HCT116 (cell line): Measurements from ENCODE around the gene ADAM17. TPM values are rescaled to one million over a fixed set of nuclear protein-coding genes. Genes with fewer than 3 reads are reported as not detected.

Source experiments
- ATAC-seq: fragments of 200-7000 bp; cut with Tn5 transposase; 2 replicates; pipeline ENCODE4 v1.9.1; 2020; ENCODE audit warnings: mild to moderate bottlenecking, moderate library complexity
- BruUV-seq: library from RNA; stranded (reverse); fragments of 400-500 nt; replicated peaks from 2 replicates; lab custom pipeline; 2021; lab: Mats Ljungman, UMichigan
- CTCF ChIA-PET: fragments of 300-600 bp; sonication (Branson Sonifier 250); formaldehyde crosslinking; loops from one replicate; lab custom pipeline; 2021; ENCODE audit warnings: antibody characterized with exemption; lab: Charles Lee
- POLR2A ChIA-PET: fragments of 300-600, 350-600 bp; sonication (Branson Sonifier 250); formaldehyde crosslinking; loops from one replicate; lab custom pipeline; 2021; ENCODE audit warnings: antibody characterized with exemption; lab: Charles Lee
- RAD21 ChIA-PET, 2 experiments: fragments of 300-600 bp; sonication (Branson Sonifier 250); formaldehyde crosslinking; loops; one replicate each; lab custom pipeline; 2023; ENCODE audit warnings: low total read pairs in 2 of 2; ENCODE audit not compliant: uncharacterized antibody in 2 of 2, unreplicated experiment in 2 of 2, low non-redundant PET in 1 of 2; lab: Charles Lee
- DNase-seq: peaks from one replicate; pipeline ENCODE4 v3.0.0-alpha.2; 2010; ENCODE audit warnings: low read depth, low spot score
- H2AFZ ChIP-seq: fragments of 200-600 bp; shearing (Covaris generic), sonication (generic); 2 replicates; pipeline ENCODE4 v1.6.1; 2017; ENCODE audit warnings: low read depth, mixed run types, mixed read lengths, antibody characterized with exemption, low read length; ENCODE audit not compliant: poor library complexity, severe bottlenecking
- H3K27ac ChIP-seq: 2 replicates; pipeline ENCODE4 v1.5.1; 2012; ENCODE audit warnings: low read depth, low read length
- H3K27me3 ChIP-seq: fragments of 200-600 bp; sonication (generic); 2 replicates; pipeline ENCODE4 v1.6.1; 2016; ENCODE audit warnings: mixed run types, low read length, mixed read lengths; ENCODE audit not compliant: insufficient read depth
- H3K36me3 ChIP-seq, 2 experiments: fragments of 200-500 bp in 1 of 2; fragments of 200-600 bp in 1 of 2; sonication (Bioruptor generic) in 1 of 2; sonication (generic) in 1 of 2; 2 replicates each; pipeline versions ENCODE4 v1.5.1 to v1.6.1; 2014 to 2016; ENCODE audit warnings: low read length in 2 of 2, inconsistent platforms in 1 of 2, mixed read lengths in 1 of 2, mixed run types in 1 of 2; ENCODE audit not compliant: insufficient read depth in 2 of 2, control insufficient read depth in 1 of 2
- H3K4me1 ChIP-seq, 2 experiments: fragments of 200-600 bp in 1 of 2; sonication (generic) in 1 of 2; 2 replicates each; pipeline versions ENCODE4 v1.5.1 to v1.6.1; 2012 to 2017; ENCODE audit warnings: low read length in 2 of 2, inconsistent platforms in 1 of 2, mild to moderate bottlenecking in 1 of 2, mixed read lengths in 1 of 2, mixed run types in 1 of 2, moderate library complexity in 1 of 2; ENCODE audit not compliant: insufficient read depth in 2 of 2, control insufficient read depth in 1 of 2
- H3K4me2 ChIP-seq: fragments of 200-600 bp; sonication (generic); 2 replicates; pipeline ENCODE4 v1.6.1; 2017; ENCODE audit warnings: mixed run types, low read length, mixed read lengths
- H3K4me3 ChIP-seq, 2 experiments: fragments of 200-600 bp in 1 of 2; sonication (generic) in 1 of 2; replicated peaks in 1 of 2; 2 replicates each; pipeline ENCODE4 v1.5.1; 2011 to 2016; ENCODE audit warnings: low read length in 2 of 2, control low read depth in 1 of 2, low read depth in 1 of 2, mild to moderate bottlenecking in 1 of 2, mixed read lengths in 1 of 2, mixed run types in 1 of 2
- H3K79me2 ChIP-seq: fragments of 200-600 bp; sonication (generic); 2 replicates; pipeline ENCODE4 v1.6.1; 2017; ENCODE audit warnings: mild to moderate bottlenecking, mixed run types, low read length, moderate library complexity, mixed read lengths; ENCODE audit not compliant: insufficient read depth
- H3K9ac ChIP-seq: fragments of 200-600 bp; sonication (generic); 2 replicates; pipeline ENCODE4 v1.6.1; 2016; ENCODE audit warnings: low read length, mixed read lengths
- H3K9me2 ChIP-seq: fragments of 200-600 bp; sonication (generic), shearing (Covaris generic); 2 replicates; pipeline ENCODE4 v1.6.1; 2017; ENCODE audit warnings: mixed run types, mild to moderate bottlenecking, moderate library complexity; ENCODE audit not compliant: insufficient read depth
- H3K9me3 ChIP-seq, 2 experiments: fragments of 200-500 bp in 1 of 2; fragments of 200-600 bp in 1 of 2; sonication (Bioruptor generic) in 1 of 2; sonication (generic) in 1 of 2; 2 replicates each; pipeline ENCODE4 v1.6.1; 2014 to 2017; ENCODE audit warnings: low read length in 2 of 2, mixed read lengths in 2 of 2, inconsistent platforms in 1 of 2, low read depth in 1 of 2, mild to moderate bottlenecking in 1 of 2, mixed run types in 1 of 2, moderate library complexity in 1 of 2; ENCODE audit not compliant: control insufficient read depth in 1 of 2, insufficient read depth in 1 of 2
- H4K20me1 ChIP-seq: fragments of 200-600 bp; sonication (generic), shearing (Covaris generic); 2 replicates; pipeline ENCODE4 v1.6.1; 2017; ENCODE audit warnings: mixed run types, mild to moderate bottlenecking, moderate library complexity; ENCODE audit not compliant: insufficient read depth
- CBX3 ChIP-seq: IDR thresholded peaks from 2 replicates; pipeline ENCODE4 v1.6.1; 2012; ENCODE audit warnings: low read depth
- CEBPB ChIP-seq: IDR thresholded peaks from 2 replicates; pipeline ENCODE4 v1.6.1; 2012; ENCODE audit warnings: low read depth
- EGR1 ChIP-seq: IDR thresholded peaks from 2 replicates; pipeline ENCODE4 v1.6.1; 2012; ENCODE audit warnings: low read depth
- ELF1 ChIP-seq: IDR thresholded peaks from 2 replicates; pipeline ENCODE4 v1.6.1; 2012; ENCODE audit warnings: low read depth, borderline replicate concordance
- EZH2 ChIP-seq: fragments of 200-600 bp; sonication (generic); IDR thresholded peaks from 2 replicates; pipeline ENCODE4 v1.6.1; 2017; ENCODE audit warnings: antibody characterized with exemption, mixed run types
- EZH2phosphoT487 ChIP-seq: fragments of 200-600 bp; IDR thresholded peaks from 2 replicates; pipeline ENCODE4 v1.6.1; 2018; ENCODE audit warnings: antibody characterized with exemption, borderline replicate concordance
- FOSL1 ChIP-seq: IDR thresholded peaks from 2 replicates; pipeline ENCODE4 v1.6.1; 2012; ENCODE audit warnings: low read depth
- JUND ChIP-seq: IDR thresholded peaks from 2 replicates; pipeline ENCODE4 v1.6.1; 2012
- POLR2A ChIP-seq: IDR thresholded peaks from 2 replicates; pipeline ENCODE4 v1.7.0; 2011; ENCODE audit warnings: borderline replicate concordance; ENCODE audit not compliant: insufficient read depth, insufficient read length; ENCODE audit errors: extremely low read depth
- POLR2AphosphoS5 ChIP-seq: IDR thresholded peaks from 2 replicates; pipeline ENCODE4 v1.6.1; 2011; ENCODE audit warnings: mild to moderate bottlenecking, low read depth, low read length, moderate library complexity
- RAD21 ChIP-seq: IDR thresholded peaks from 2 replicates; pipeline ENCODE4 v1.6.1; 2012; ENCODE audit warnings: low read depth, mild to moderate bottlenecking
- SIN3A ChIP-seq: IDR thresholded peaks from 2 replicates; pipeline ENCODE4 v1.6.1; 2012; ENCODE audit warnings: low read depth
- SP1 ChIP-seq: IDR thresholded peaks from 2 replicates; pipeline ENCODE4 v1.6.1; 2012; ENCODE audit warnings: low read depth
- TCF7L2 ChIP-seq: IDR thresholded peaks from 2 replicates; pipeline ENCODE4 v1.7.0; 2011; ENCODE audit warnings: borderline replicate concordance, inconsistent platforms; ENCODE audit not compliant: insufficient read depth, insufficient read length; ENCODE audit errors: extremely low read depth
- YY1 ChIP-seq: IDR thresholded peaks from 2 replicates; pipeline ENCODE4 v1.6.1; 2011; ENCODE audit warnings: low read length, low read depth, moderate library complexity, mild to moderate bottlenecking; ENCODE audit not compliant: insufficient replicate concordance; ENCODE audit errors: extremely low read depth
- ZFX ChIP-seq: fragments of 450-650 bp; IDR thresholded peaks from 2 replicates; pipeline ENCODE4 v1.6.1; 2017
- intact Hi-C: fragments of 100-400 bp; cut with micrococcal nuclease; formaldehyde crosslinking; loops from 2 replicates; pipeline ENCODE4 v1.10.0; 2022
- total RNA-seq: library from RNA; stranded (reverse); gene quantifications from one replicate; pipeline ENCODE4 v1.2.1, GENCODE V29; 2021; ENCODE audit not compliant: unreplicated experiment
- TF ChIP-seq, protein P1 (sequence below): IDR thresholded peaks from 2 replicates; pipeline ENCODE4 v1.6.1; 2012; ENCODE audit warnings: low read depth
- TF ChIP-seq, protein P2 (sequence below): IDR thresholded peaks from 2 replicates; pipeline ENCODE4 v1.6.1; 2012
- TF ChIP-seq, protein P3 (sequence below): IDR thresholded peaks from 2 replicates; pipeline ENCODE4 v1.6.1; 2011; ENCODE audit warnings: mild to moderate bottlenecking, low read length, moderate library complexity; ENCODE audit not compliant: insufficient replicate concordance; ENCODE audit errors: extremely low read depth
- TF ChIP-seq, protein P4 (sequence below): IDR thresholded peaks from 2 replicates; pipeline ENCODE4 v1.6.1; 2012

The ADAM17 gene
- total RNA-seq, 1 experiment from 2014 or later, result 39.2 TPM

DNA sequence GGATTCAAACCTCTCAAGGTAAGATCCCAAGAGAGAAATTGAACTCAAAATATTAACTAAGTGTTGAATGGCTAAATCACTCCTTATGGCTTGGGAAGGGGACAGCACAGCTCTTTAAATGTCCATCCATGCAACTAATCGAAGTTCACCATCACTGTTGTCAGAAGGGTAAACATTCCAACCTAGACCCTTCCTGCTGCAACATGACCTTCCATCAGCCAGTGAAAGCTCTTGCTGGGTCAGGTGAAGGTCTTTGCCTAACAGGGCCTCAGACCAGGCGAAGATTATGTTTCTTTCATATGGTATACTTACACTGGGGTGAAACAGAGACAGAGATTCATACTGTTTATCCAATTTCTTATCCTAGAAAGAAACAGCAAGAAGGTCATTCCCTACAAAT lies 64.8 kb downstream of the ADAM17 start:
- H3K79me2 ChIP-seq, result no peaks in the 10 kb centered on the region
- intact Hi-C loops, result no loop called here
- no peaks in the 10 kb centered on the region for H3K9me3 ChIP-seq
- no peaks in the 10 kb centered on the region for H3K9me2 ChIP-seq
- POLR2A ChIA-PET, result no interaction called here
- no peak for ATAC-seq
- BruUV-seq, result no TSS peak
- RAD21 ChIA-PET, result no interaction called here
- no peaks in the 10 kb centered on the region for H3K4me1 ChIP-seq
- CTCF ChIA-PET, result no interaction called here
- H3K4me3 ChIP-seq, result no peak overlapping the region
- TF ChIP-seq, protein P1, sequence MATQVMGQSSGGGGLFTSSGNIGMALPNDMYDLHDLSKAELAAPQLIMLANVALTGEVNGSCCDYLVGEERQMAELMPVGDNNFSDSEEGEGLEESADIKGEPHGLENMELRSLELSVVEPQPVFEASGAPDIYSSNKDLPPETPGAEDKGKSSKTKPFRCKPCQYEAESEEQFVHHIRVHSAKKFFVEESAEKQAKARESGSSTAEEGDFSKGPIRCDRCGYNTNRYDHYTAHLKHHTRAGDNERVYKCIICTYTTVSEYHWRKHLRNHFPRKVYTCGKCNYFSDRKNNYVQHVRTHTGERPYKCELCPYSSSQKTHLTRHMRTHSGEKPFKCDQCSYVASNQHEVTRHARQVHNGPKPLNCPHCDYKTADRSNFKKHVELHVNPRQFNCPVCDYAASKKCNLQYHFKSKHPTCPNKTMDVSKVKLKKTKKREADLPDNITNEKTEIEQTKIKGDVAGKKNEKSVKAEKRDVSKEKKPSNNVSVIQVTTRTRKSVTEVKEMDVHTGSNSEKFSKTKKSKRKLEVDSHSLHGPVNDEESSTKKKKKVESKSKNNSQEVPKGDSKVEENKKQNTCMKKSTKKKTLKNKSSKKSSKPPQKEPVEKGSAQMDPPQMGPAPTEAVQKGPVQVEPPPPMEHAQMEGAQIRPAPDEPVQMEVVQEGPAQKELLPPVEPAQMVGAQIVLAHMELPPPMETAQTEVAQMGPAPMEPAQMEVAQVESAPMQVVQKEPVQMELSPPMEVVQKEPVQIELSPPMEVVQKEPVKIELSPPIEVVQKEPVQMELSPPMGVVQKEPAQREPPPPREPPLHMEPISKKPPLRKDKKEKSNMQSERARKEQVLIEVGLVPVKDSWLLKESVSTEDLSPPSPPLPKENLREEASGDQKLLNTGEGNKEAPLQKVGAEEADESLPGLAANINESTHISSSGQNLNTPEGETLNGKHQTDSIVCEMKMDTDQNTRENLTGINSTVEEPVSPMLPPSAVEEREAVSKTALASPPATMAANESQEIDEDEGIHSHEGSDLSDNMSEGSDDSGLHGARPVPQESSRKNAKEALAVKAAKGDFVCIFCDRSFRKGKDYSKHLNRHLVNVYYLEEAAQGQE, result no peak
- no peak for TF ChIP-seq EZH2
- TF ChIP-seq, protein P2, sequence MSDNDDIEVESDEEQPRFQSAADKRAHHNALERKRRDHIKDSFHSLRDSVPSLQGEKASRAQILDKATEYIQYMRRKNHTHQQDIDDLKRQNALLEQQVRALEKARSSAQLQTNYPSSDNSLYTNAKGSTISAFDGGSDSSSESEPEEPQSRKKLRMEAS, result no peak
- TF ChIP-seq CEBPB, result no peak
- TF ChIP-seq TCF7L2, result no peak
- TF ChIP-seq, protein P3, sequence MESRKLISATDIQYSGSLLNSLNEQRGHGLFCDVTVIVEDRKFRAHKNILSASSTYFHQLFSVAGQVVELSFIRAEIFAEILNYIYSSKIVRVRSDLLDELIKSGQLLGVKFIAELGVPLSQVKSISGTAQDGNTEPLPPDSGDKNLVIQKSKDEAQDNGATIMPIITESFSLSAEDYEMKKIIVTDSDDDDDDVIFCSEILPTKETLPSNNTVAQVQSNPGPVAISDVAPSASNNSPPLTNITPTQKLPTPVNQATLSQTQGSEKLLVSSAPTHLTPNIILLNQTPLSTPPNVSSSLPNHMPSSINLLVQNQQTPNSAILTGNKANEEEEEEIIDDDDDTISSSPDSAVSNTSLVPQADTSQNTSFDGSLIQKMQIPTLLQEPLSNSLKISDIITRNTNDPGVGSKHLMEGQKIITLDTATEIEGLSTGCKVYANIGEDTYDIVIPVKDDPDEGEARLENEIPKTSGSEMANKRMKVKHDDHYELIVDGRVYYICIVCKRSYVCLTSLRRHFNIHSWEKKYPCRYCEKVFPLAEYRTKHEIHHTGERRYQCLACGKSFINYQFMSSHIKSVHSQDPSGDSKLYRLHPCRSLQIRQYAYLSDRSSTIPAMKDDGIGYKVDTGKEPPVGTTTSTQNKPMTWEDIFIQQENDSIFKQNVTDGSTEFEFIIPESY, result no peak
- TF ChIP-seq, protein P4, sequence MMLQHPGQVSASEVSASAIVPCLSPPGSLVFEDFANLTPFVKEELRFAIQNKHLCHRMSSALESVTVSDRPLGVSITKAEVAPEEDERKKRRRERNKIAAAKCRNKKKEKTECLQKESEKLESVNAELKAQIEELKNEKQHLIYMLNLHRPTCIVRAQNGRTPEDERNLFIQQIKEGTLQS, result no peak
- TF ChIP-seq EGR1, result no peak
- no peak for TF ChIP-seq JUND
- no peak for TF ChIP-seq POLR2AphosphoS5
- no peak for TF ChIP-seq RAD21
- no peak for TF ChIP-seq EZH2phosphoT487
- TF ChIP-seq FOSL1, result no peak
- TF ChIP-seq SP1, result no peak
- TF ChIP-seq CBX3, result no peak
- no peak for TF ChIP-seq SIN3A
- no peak for TF ChIP-seq ELF1
- TF ChIP-seq ZFX, result no peak
- TF ChIP-seq YY1, result no peak
- no peak for TF ChIP-seq POLR2A
- TF ChIP-seq, all 23 proteins: peak for 0
- H4K20me1 ChIP-seq, result no peaks in the 10 kb centered on the region
- no peak for DNase-seq
- no peak overlapping the region for H3K4me2 ChIP-seq
- H3K36me3 ChIP-seq, result peaks cover 55 to 58% of the 10 kb centered on the region in 2 experiments
- no peaks in the 10 kb centered on the region for H3K27me3 ChIP-seq
- no peak overlapping the region for H3K27ac ChIP-seq
- H2AFZ ChIP-seq, result no peak overlapping the region
- no peak overlapping the region for H3K9ac ChIP-seq
